Measurements from ENCODE around the gene LSAMP.

DNA sequence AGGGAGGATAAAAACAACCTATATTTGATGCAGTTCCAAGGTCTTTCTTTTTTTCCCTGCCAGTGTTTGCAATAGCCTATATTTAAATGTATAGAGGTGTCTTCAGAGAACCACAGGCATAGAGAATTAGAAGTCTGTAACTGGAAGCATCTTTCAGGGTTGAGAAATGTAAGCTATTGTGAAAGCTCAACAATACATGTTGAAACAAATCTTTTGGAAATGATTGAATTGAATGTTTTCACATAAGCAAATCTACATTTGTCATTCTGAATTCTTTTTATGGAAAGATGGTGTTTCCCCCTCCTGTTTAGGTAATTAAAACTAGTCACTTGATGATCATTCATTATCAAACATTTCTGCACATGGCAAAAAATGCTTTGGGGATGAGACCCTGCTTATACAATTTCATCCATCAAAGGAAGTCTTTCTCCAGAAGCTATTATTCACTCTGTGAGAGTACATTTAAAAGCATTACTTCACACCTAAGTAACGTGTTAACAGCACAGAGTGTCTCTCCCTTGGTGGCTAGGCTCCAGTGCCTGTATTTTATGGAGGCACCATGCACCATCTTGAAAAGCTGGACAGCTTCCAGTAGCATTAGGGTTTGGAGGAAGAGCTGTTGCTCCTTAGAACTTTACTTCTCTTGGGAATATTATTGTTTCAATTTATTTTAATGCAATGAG lies 406.2 kb downstream of the LSAMP start:
- TF ChIP-seq, protein P1, sequence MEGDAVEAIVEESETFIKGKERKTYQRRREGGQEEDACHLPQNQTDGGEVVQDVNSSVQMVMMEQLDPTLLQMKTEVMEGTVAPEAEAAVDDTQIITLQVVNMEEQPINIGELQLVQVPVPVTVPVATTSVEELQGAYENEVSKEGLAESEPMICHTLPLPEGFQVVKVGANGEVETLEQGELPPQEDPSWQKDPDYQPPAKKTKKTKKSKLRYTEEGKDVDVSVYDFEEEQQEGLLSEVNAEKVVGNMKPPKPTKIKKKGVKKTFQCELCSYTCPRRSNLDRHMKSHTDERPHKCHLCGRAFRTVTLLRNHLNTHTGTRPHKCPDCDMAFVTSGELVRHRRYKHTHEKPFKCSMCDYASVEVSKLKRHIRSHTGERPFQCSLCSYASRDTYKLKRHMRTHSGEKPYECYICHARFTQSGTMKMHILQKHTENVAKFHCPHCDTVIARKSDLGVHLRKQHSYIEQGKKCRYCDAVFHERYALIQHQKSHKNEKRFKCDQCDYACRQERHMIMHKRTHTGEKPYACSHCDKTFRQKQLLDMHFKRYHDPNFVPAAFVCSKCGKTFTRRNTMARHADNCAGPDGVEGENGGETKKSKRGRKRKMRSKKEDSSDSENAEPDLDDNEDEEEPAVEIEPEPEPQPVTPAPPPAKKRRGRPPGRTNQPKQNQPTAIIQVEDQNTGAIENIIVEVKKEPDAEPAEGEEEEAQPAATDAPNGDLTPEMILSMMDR (IDR thresholded peaks at IDR 0.05): no peak
- TF ChIP-seq POLR2A (IDR thresholded peaks at IDR 0.05): no peak
